ENCODE results near the gene MAN2B2.
"Not testable (repeated sequence)": the region's sequence is repeated elsewhere in the genome, so short reads cannot be mapped to it uniquely, and the experiment has no call there.

Gene MAN2B2

DNA sequence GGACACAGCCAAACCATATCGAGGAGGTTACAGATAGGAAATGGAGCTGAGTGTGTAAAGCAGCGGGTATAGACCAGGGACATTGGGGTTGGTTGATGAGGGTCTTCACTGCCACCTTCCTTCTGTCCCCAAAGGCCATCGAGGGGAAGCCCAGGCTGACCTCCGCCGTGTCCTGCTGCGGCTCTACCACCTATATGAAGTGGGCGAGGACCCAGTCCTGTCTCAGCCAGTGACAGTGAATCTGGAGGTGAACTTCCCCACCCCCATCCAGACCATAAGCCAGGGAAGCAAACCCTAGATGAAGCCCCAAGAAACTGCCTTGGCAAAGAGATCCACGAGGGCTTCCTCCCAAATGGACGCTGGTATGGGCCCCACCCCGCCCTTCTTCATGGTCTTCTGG, 42.3 kb downstream of the MAN2B2 start:
- DNase-seq (ENCODE audit: low spot score), result no peak

DNA sequence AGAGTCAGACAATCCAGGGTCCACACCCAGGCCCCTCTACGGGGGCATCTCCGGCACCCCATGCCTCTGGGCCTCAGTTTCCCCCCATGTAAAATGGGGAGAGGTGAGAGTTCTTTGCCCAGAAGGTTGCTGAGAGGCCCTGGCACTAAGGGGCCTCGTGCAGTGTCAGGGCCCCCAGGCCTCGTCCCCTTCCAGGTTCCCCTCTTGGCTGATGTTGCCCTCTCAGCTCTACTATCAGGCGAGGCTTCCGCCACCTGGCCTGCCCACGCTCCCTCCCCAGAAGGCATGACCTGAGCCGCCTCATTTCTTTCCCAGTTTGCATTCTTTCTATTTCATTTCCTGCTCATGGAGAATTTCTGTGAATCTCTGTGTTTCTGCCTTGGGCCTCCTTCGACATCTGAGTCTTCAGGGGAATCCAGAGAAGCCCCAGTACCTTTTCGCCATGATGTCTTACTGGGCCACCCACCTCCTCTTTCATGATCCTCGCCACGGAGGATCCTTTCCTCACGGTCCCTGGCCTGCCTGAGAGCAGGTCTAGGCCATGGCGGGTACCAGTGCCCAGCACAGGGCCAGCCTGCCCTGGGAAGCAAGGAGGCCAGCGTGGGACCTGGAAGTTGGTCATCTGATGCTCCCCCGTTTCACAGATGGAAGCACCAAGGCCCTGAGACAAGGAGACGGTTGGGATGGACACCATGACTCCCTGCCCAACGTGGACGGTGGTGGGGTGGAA, 43.6 kb downstream of the MAN2B2 start:
- DNase-seq (ENCODE audit: low spot score), result no peak

DNA sequence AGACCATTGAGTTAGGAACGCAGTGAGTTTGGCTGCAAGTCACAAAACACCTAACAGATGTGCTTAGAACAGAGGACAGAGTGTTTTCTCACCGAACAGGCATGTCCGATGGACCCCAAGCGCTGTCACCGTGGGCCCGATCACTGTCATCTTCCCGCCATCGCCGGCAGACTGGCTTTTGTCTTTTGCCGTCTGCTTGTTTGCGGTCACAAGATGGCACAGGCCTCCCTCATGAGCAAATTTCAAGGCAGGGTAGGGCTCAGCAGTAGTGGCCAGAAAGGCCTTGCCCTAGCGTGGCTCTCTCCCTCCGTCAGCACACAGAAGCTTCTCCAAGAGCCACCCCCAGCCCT, 44.1 kb downstream of the MAN2B2 start:
- no peak for DNase-seq (ENCODE audit: low spot score)

DNA sequence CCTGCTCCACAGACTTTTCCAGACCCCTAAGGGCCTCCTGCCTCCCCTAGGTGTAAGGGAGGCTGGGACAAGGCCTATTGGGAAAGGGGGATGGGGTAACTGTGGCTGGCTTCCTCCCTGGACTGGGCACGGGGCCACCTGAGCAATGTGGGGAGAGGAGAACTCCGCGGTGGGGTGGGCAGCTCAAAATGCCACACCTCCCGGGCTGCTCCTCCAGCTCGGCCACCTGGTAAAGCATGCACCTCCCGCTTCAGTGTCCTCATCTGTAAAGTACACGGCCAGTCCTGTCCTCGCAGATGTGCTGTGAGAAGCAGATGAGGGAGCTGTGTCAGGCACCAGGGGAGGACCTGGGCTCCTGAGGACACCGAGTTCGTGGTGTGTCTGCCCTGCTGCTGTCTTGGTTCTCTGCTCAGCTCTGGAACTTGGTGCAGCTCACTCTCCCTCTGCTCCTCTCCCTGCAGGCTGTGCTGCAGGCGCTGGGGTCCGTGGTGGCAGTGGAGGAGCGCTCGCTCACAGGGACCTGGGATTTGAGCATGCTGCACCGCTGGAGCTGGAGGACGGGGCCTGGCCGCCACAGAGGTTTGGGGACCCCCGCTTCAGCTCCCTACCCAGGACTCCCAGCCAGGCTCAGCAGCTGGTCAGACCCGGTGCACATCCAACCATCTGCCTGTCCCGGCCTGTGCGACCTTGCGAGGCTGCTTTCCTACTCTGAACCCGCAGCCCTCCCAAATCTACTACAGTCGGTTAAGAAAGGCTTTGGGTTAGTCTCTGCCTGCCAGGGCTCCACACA, 44.7 kb downstream of the MAN2B2 start:
- DNase-seq (ENCODE audit: low spot score), result no peak

DNA sequence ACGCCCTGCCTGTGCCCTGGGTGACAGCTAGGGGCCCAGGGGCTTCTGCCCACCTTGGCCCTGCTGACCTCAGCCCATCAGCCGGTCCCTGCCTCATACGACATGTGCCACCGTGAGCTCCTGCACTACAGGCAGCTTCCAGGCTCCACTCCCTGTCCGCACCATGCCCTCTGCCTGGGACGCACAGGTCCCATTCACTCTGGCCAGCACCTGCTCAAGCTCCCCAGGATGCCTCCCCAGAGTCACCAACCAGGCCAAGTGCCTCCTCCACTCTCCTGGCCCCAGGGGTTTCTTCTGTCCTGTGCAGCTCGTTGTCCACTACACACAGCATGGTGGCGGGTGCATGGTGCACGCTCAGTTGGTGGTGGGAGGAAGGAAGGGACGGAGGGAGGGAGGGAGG, 45.3 kb downstream of the MAN2B2 start:
- no peak for DNase-seq (ENCODE audit: low spot score)

DNA sequence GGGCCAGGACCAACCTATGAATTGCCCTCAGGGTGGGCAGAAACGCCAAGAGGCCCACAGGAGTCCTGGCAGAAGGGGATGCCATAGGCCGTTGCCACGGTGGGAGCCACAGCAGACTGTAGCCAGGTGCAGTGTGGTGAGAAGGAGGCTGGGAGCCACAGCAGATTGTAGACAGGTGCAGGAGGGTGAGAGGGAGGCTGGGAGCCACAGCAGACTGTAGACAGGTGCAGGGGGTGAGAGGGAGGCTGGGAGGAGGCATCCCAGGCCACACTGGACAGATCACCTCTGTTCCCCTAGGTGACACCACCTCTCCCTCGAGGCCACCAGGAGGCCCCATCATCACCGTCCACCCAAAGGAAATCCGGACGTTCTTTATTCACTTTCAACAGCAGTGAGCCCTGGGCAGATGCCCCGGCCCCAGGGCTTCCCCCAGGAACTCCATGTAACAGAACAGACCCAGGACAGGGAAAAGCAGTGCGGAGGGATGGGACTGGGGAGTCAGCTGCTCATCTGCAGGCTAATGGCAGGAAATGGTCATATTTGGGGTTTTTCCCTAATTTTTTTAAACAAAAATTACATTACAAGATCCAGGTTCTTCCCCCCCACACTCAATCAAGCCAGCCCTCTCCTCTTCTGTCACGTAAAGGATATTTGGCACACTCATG, 46.0 kb downstream of the MAN2B2 start:
- peak; percentile 12 for DNase-seq (ENCODE audit: low spot score)

DNA sequence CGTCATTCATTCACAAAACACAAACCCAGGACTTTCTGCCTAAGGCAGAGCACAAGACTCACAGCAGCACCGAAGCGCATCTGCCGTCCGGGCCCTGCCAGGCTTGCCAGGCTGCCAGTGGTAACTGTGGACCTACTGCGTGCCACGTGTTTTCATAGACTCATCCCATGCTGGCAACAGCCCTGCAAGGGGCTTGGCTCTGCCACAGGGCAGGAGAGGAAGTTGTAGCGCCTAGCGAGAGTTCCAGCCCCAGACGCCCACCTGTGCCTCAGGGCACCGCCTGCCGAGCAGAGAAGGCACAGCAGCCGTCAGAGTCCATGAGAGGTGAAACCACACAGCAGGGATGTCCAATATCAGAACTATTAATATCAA, 46.6 kb downstream of the MAN2B2 start:
- DNase-seq (ENCODE audit: low spot score), result no peak

DNA sequence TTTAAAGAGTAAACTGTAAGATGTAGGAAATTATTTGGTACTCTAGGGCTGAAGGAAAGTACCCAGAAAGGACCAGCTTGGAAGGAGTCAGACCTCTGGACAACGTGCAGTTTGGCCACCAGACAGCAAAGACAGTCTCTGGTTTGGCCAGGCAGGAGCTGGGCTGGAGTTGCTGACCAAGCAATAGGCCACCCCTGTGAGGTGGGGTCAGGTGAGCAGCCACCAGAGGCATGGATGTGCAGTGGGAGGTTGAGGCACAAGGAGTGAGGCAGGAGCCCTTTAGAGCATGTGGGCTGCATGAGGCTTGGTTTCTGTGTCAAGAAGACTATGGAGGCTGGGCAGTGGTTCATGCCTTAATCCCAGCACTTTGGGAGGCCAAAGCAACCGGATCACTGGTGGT, 47.8 kb downstream of the MAN2B2 start:
- DNase-seq (ENCODE audit: low spot score), result no peak

DNA sequence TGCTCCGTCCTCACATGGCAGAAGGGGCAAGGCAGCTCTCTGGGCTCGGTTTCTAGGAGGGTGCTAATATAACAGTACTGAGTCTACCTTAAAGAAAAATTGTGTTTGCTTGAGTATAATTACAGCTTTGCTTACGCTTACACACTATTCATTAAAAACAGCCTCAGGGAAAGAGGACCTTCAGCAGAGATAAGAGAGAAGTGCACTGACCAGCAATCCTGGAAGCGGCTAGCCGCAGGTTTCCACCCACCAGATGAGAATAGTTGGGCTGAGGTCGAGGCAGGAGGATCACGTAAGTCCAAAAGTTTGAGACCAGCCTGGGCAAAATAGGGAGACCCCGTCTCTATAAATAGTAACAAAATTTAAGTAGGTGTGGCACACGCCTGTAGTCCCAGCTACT, 50.3 kb downstream of the MAN2B2 start:
- DNase-seq (ENCODE audit: low spot score), result no peak

DNA sequence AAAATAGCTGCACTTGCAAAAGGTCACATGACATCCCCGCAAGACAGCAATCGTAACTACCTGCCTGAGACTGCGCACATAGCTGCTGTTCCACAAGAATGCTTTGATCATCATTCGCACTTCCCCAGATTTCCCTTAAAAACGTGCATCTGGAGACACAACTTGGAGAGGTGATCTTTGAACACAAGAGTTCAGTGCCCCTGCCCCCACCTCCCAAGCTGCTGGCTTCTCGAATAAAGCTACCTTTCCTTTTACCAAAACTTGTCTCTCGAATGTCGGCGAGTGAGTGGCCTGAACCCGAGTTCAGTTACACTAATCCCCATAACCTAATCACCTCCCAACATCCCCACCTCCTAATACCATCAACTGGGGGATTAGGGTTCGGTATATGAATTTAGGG, 51.1 kb downstream of the MAN2B2 start:
- no peak for DNase-seq (ENCODE audit: low spot score)

DNA sequence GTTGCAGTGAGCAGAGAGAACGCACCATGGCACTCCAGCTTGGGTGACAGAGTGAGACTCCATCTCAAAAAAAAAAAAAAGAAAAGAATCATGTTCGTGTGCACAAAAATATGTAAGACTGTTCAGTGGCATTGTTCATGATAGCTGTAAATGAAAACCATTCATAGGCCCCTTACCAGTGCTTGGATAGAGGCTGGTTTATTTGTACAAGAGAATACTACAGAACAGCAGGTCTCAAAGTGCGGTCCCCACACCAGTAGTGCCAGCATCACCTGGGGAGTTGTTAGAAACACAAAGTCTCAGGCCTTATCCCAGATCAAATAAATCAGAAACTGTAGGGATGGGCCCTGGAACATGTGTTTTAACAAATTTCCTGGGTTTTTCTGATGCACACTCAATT, 52.8 kb downstream of the MAN2B2 start:
- DNase-seq (ENCODE audit: low spot score), result no peak

DNA sequence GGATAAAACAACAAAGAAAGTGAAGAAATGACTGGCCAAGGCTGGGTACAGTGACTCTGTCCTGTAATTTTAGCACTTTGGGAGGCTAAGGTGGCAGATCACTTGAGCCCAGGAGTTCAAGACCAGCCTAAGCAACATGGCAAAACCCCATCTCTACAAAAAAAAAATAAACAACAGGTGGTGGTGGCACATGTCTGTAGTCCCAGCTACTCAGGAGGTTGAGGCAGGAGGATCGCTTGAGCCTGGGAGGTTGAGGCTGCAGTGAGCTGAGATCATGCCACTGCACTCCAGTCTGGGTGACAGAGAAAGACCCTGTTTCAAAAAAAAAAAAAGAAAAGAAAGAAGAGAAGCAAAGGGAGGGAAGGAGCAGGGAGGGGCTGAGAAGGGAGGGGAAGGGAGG, 53.5 kb downstream of the MAN2B2 start:
- not testable (repeated sequence) for DNase-seq (ENCODE audit: low spot score)

DNA sequence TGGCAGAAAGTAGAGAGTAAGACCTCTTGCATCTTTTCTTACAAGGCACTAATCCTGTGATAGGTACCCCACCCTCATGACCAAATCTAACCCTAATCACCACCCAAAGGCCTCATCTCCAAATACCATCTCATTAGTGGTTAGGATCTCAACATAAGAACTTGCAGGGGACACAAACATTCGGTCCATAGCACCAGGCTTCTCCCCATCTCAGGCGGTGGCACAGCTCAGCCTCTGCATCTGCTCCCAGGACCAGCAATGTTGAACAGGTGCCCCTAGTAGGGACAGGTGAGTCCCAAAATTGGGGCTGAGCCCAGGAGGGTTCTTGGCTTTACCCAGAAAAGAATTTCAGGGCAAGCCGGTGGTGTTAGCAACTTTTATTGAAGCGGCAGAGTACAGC, 57.1 kb downstream of the MAN2B2 start:
- DNase-seq (ENCODE audit: low spot score), result no peak

DNA sequence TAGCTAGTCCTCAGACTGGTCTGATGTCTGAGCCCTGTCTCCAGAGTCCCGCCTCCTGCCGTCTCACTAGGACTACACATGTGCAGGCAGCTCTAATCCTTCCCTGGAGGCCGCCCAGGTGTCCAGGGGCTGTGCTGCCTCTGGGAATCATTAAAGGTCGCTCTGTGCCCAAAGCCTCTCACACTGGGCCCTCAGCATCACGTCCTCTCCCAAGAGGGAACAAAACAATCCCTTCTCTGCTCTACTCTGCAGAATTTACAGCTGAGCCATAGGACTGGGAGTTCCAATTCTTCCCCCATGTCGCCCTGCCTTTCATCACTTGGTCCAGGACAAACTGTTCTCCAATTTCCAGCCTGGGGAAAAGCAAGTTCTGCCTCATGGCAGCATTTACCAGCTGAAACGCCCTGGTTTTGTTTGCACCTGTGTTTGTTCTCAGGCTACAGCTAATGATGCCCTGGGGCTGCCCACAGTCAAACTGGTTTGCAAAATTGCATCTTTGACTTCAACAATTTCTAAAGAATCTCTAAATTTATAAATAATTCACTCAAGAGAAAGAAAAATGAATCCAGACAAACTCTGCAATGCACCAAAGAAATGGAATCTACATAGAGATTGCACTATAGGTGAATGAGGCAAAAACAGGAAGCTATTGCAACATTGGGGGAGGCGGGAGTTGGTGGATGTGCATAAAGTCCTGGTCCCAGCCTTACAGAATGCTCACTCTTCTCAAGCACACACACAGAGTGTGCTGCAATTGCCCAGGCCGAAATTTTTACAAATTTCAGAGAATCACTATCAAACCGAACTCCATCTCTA, 58.3 kb downstream of the MAN2B2 start:
- no peak for DNase-seq (ENCODE audit: low spot score)

DNA sequence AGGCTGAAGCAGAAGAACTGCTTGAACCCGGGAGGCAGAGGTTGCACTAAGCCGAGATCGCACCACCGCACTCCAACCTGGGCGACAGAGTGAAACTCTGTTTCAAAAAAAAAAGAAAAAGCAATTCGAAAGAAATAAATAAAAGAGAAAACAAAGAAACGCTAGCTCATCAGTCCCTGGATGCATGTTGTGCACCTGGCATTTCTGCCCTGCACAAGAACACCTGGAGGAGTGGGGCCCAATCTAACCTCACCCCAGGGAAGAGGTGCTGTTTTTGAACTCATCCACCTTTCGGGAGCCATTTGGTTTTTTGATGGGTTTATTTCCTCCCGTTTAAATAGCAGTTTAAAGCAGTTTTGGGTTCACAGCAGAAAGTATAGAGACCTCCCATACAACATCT, 59.8 kb downstream of the MAN2B2 start:
- DNase-seq (ENCODE audit: low spot score), result no peak

DNA sequence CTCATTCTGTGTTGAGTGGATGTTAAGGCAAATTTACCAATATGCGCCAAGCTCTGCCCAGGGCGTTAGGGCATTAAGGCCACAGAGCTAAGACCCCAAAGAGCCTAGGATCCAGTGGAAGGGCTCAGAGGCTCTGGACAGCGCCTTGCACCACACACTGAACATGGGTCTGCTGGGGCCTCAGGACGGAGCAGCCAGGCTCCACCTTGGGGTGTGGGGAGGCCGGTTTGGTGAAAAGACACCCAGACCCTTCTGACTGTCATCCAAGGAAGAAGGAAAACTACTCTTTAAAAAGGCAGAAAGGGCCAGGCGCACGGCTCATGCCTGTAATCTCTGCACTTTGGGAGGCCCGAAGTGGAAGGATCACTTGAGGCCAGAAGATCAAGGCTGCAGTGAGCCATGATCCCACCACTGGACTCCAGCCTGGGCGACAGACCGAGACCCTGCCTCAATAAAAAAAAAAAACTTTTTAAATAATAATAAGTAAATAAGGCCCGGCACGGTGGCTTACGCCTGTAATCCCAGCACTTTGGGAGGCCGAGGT, 64.2 kb downstream of the MAN2B2 start:
- no peak for DNase-seq (ENCODE audit: low spot score)

DNA sequence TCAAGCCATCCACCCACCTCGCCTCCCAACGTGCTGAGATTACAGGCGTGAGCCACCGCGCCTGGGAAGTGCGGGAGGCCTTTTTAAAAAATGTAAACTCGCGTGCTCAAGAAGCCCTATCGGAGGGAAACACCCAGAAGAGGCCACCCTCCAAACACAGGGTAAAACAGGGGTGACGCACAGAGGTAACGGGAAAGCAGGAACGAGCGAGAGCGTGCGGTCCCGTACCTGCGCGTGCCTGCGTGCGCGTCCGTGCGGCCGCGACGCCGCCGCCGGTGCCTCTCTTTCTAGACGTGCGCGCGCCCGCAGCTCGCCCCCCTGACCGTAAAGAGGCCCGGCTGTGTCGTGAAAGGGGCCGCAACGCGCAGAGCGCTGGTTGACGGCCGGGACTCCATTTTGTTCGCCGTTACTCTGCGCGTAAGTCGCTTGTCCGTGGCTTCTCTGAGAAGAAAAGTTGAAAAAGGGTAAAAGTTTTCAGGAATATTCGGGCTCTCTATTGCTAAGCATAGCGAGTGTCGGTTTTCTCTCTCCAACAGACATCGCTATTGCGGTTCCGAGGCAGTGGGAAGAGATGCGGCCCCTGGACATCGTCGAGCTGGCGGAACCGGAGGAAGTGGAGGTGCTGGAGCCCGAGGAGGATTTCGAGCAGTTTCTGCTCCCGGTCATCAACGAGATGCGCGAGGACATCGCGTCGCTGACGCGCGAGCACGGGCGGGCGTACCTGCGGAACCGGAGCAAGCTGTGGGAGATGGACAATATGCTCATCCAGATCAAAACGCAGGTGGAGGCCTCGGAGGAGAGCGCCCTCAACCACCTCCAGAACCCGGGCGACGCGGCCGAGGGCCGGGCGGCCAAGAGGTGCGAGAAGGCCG, 65.5 kb downstream of the MAN2B2 start, which contains the start of gene MRFAP1:
Gene MRFAP1, plus strand, starts transcription at position 394 of the 872 bp plus-strand sequence. Its CDS starts 178 bp downstream, at position 572.
- peak; percentile 98 for DNase-seq (ENCODE audit: low spot score)

DNA sequence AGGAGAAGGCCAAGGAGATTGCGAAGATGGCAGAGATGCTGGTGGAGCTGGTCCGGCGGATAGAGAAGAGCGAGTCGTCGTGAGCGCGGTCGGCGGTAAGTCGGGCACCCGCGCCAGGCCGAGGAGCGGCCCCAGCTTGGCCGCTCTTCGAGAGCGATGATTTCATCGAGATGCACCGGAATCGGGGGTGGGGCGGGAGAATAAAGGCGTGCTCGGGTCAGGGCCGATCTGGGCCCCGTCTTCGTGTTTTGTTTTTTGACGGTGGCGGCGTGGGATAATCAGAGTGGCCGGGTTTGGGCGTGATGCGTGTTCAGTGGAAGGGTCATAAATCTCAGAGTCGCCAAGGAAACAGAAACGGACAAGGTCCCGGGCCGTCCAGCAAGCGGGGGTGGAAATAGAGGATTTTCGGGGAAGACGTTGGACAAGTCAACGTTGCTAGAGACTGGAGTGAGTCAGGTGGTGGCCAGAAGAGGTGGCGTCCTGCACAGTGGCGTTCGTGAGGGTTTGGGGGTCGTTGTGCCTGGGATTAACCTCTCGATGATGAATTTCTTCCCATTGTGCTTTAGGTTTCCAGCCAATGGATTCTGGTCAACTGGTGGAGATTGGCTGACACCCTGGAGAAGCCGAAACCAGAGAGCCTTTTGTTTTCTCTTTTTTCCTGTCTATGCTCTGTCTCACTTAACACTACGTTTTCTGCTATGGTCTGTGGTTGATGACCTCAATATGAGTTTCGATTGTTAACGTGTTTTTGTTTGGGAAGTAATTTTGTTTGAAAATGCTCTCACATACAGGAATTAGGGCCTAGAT, 66.4 kb downstream of the MAN2B2 start:
- peak; percentile 83 for DNase-seq (ENCODE audit: low spot score)

DNA sequence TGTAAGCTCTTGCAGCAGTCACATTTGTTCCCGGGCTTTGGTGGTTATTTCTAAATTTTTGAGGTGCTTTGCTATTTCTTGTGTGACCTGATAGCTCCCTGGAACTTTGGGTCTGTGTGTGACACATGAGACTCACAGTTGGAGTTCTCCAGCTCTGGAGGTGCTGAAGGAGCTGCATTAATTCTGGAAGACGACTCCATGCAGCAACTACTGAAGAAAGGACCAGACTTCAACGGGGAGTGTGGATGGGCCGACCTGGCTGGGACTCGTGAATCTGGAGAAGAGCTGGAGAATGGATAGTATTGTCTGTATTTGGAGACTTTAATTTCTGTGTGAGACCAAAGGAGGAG, 67.0 kb downstream of the MAN2B2 start:
- no peak for DNase-seq (ENCODE audit: low spot score)

DNA sequence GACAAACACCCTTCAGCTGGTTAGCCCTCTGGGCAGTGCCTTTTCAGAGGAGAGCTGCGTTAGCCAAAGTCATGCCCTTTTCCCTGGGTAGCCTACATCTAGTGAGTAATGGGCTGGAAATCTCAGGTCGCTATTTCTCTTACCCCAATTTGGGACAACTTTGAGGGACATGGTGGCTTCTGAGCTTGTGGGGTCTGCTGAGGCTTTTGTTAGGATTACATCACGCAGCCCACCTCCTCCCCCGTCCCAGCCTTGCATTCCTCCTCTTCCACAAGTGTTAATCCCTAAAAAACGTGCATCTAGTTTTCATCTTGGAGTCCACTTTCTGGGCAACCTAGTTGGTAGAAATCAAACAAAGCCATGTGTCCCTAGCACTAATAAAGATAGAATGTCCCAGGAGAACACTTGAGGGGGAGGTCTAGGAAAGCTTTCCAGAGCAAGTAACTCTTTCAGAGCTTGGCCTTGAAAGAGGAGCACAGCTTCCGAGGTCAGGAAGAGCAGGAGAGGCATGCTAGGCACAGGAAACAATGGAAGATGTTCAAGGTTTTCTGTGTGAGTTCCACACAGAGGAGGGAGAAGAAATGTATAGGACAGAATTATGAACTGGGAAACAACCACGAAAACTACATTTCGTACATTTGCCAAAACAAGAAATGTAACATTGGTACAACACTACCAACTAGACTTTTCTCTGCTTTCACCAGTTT, 68.3 kb downstream of the MAN2B2 start:
- DNase-seq (ENCODE audit: low spot score), result no peak
